Caco-2 (cell line): ENCODE data around the gene MEI4. TPM values are rescaled to one million over a fixed set of nuclear protein-coding genes. Genes with fewer than 3 reads are reported as not detected.
A peak's percentile ranks its signal among the peaks of the same experiment; 100 is the strongest.

ENCODE experiments used
- BruUV-seq: library from RNA; stranded (reverse); fragments of 400-500 nt; replicated peaks from 2 replicates; lab custom pipeline; 2021; lab: Mats Ljungman, UMichigan
- CTCF ChIA-PET: fragments of 300-600 bp; sonication (Branson Sonifier 250); formaldehyde crosslinking; loops from one replicate; lab custom pipeline; 2022; ENCODE audit warnings: antibody characterized with exemption; lab: Charles Lee
- POLR2A ChIA-PET: fragments of 300-600 bp; sonication (Branson Sonifier 250); formaldehyde crosslinking; loops from one replicate; lab custom pipeline; 2022; ENCODE audit warnings: antibody characterized with exemption; lab: Charles Lee
- DNase-seq, 2 experiments: peaks; one replicate each; pipeline versions ENCODE4 v3.0.0 to v3.0.0-alpha.2; 2020 to 2022
- H3K27me3 ChIP-seq: replicated peaks from 2 replicates; pipeline ENCODE4 v1.6.0; 2011; ENCODE audit warnings: low read length; ENCODE audit not compliant: control insufficient read depth, insufficient read depth
- H3K36me3 ChIP-seq: 2 replicates; pipeline ENCODE4 v1.5.1; 2011; ENCODE audit warnings: low read length; ENCODE audit not compliant: control insufficient read depth, insufficient read depth
- H3K4me1 ChIP-seq: fragments of 250-450 bp; sonication (Bioruptor Pico); 2 replicates; pipeline ENCODE4 v1.5.1; 2020; ENCODE audit warnings: mild to moderate bottlenecking
- H3K4me3 ChIP-seq: 2 replicates; pipeline ENCODE4 v1.5.1; 2011; ENCODE audit warnings: low read depth, mild to moderate bottlenecking, control low read depth, low read length
- H3K9me3 ChIP-seq: fragments of 250-450 bp; sonication (Bioruptor Pico); 2 replicates; pipeline ENCODE4 v1.5.1; 2020; ENCODE audit warnings: mild to moderate bottlenecking, moderate library complexity
- H3K27ac Mint-ChIP-seq: one replicate; pipeline ENCODE4 v1.8.0; 2022; ENCODE audit warnings: mixed read lengths; ENCODE audit not compliant: unreplicated experiment
- H3K27me3 Mint-ChIP-seq: one replicate; pipeline ENCODE4 v1.8.0; 2022; ENCODE audit warnings: mixed read lengths; ENCODE audit not compliant: insufficient read depth, unreplicated experiment
- H3K36me3 Mint-ChIP-seq: one replicate; pipeline ENCODE4 v1.8.0; 2022; ENCODE audit warnings: mild to moderate bottlenecking, mixed read lengths; ENCODE audit not compliant: insufficient read depth, unreplicated experiment
- H3K4me1 Mint-ChIP-seq: one replicate; pipeline ENCODE4 v1.8.0; 2022; ENCODE audit warnings: low read depth, mixed read lengths; ENCODE audit not compliant: unreplicated experiment
- H3K4me3 Mint-ChIP-seq: one replicate; pipeline ENCODE4 v1.8.0; 2022; ENCODE audit warnings: mild to moderate bottlenecking, moderate library complexity, mixed read lengths; ENCODE audit not compliant: unreplicated experiment
- H3K9me3 Mint-ChIP-seq: one replicate; pipeline ENCODE4 v1.8.0; 2022; ENCODE audit warnings: mixed read lengths; ENCODE audit not compliant: unreplicated experiment
- CTCF ChIP-seq, 2 experiments: fragments of 200-600 bp in 1 of 2; IDR thresholded peaks; 1 replicate in 1 of 2; 2 replicates in 1 of 2; pipeline versions ENCODE4 v1.5.1 to v1.8.0; 2011 to 2022; ENCODE audit warnings: antibody characterized with exemption in 1 of 2, control low read depth in 1 of 2, inconsistent platforms in 1 of 2, low read depth in 1 of 2, low read length in 1 of 2, mild to moderate bottlenecking in 1 of 2, moderate library complexity in 1 of 2; ENCODE audit not compliant: insufficient read depth in 1 of 2, severe bottlenecking in 1 of 2, unreplicated experiment in 1 of 2
- intact Hi-C: fragments of 100-400 bp; cut with micrococcal nuclease; formaldehyde crosslinking; loops from one replicate; pipeline ENCODE4 v1.10.0; 2022; ENCODE audit not compliant: unreplicated experiment
- total RNA-seq: library from RNA; stranded (reverse); gene quantifications from 2 replicates; pipeline ENCODE4 v1.2.3, GENCODE V29; 2022

The MEI4 gene
- total RNA-seq, 1 experiment from 2014 or later: not detected

- peak; percentile 73 to 81 for DNase-seq
- ChIA-PET CTCF (no interaction called here), POLR2A (no interaction called here)
- no TSS peak for BruUV-seq
- Histone ChIP-seq H3K4me3 (no peak overlapping the region), H3K27me3 (no peaks in the 10 kb centered on the region), H3K36me3 (no peaks in the 10 kb centered on the region), H3K9me3 (peaks cover 4% of the 10 kb centered on the region; the same call in 1 of the 2 replicates), H3K4me1 (peaks cover 15% of the 10 kb centered on the region)
- H3K36me3 Mint-ChIP-seq: no peaks in the 10 kb centered on the region
- no peaks in the 10 kb centered on the region for H3K27me3 Mint-ChIP-seq
- intact Hi-C loops: loop anchor here (1.0 kb wide), 2 partner anchors 20 to 94 kb away; no protein-coding TSS in a partner anchor
- H3K27ac Mint-ChIP-seq: no peak overlapping the region
- TF ChIP-seq CTCF (IDR thresholded peaks at IDR 0.05; ENCODE audit: insufficient read depth in 1 of 2, low read depth in 1 of 2, low read length in 1 of 2, severe bottlenecking in 1 of 2, unreplicated experiment in 1 of 2): no peak
- no peak overlapping the region for H3K4me3 Mint-ChIP-seq
- no peaks in the 10 kb centered on the region for H3K9me3 Mint-ChIP-seq
- peaks cover 6% of the 10 kb centered on the region for H3K4me1 Mint-ChIP-seq
Observed at GRCh38 chr6:77834591-77834996, 181.8 kb downstream of the MEI4 start.

- no peak overlapping the region for H3K4me3 ChIP-seq
- peaks cover 4% of the 10 kb centered on the region; the same call in 1 of the 2 replicates for H3K9me3 ChIP-seq
- H3K27me3 Mint-ChIP-seq: no peaks in the 10 kb centered on the region
- intact Hi-C loops: no loop called here
- H3K4me1 ChIP-seq: peaks cover 15% of the 10 kb centered on the region
- H3K4me3 Mint-ChIP-seq: no peak overlapping the region
- H3K9me3 Mint-ChIP-seq: no peaks in the 10 kb centered on the region
- no peak overlapping the region for H3K27ac Mint-ChIP-seq
- H3K36me3 ChIP-seq: no peaks in the 10 kb centered on the region
- no peaks in the 10 kb centered on the region for H3K27me3 ChIP-seq
- H3K4me1 Mint-ChIP-seq: peaks cover 6% of the 10 kb centered on the region
- TF ChIP-seq CTCF (IDR thresholded peaks at IDR 0.05; ENCODE audit: insufficient read depth in 1 of 2, low read depth in 1 of 2, low read length in 1 of 2, severe bottlenecking in 1 of 2, unreplicated experiment in 1 of 2): no peak
- no peak for DNase-seq
- BruUV-seq: no TSS peak
- H3K36me3 Mint-ChIP-seq: no peaks in the 10 kb centered on the region
- ChIA-PET POLR2A (no interaction called here), CTCF (no interaction called here)
Observed at GRCh38 chr6:77837034-77837784, 184.4 kb downstream of the MEI4 start.

- H3K27me3 Mint-ChIP-seq: no peaks in the 10 kb centered on the region
- CTCF ChIA-PET: no interaction called here
- H3K27me3 ChIP-seq: no peaks in the 10 kb centered on the region
- POLR2A ChIA-PET: no interaction called here
- no peak overlapping the region for H3K4me3 Mint-ChIP-seq
- no peaks in the 10 kb centered on the region for H3K9me3 Mint-ChIP-seq
- peaks cover 15% of the 10 kb centered on the region for H3K4me1 ChIP-seq
- no peak for DNase-seq
- H3K4me3 ChIP-seq: no peak overlapping the region
- no peaks in the 10 kb centered on the region for H3K36me3 Mint-ChIP-seq
- no peak for TF ChIP-seq CTCF (IDR thresholded peaks at IDR 0.05; ENCODE audit: insufficient read depth in 1 of 2, low read depth in 1 of 2, low read length in 1 of 2, severe bottlenecking in 1 of 2, unreplicated experiment in 1 of 2)
- H3K4me1 Mint-ChIP-seq: peaks cover 6% of the 10 kb centered on the region
- BruUV-seq: no TSS peak
- no peaks in the 10 kb centered on the region for H3K36me3 ChIP-seq
- intact Hi-C loops: no loop called here
- H3K27ac Mint-ChIP-seq: no peak overlapping the region
- no peaks in the 10 kb centered on the region for H3K9me3 ChIP-seq
Observed at GRCh38 chr6:77839292-77839691, 186.5 kb downstream of the MEI4 start.
